KG1 (cell line): Measurements from ENCODE around the gene NDNF.

Experiments used
- DNase-seq: peaks from one replicate; lab custom pipeline; 2025; lab: John Stamatoyannopoulos, UW

The NDNF gene, protein sequence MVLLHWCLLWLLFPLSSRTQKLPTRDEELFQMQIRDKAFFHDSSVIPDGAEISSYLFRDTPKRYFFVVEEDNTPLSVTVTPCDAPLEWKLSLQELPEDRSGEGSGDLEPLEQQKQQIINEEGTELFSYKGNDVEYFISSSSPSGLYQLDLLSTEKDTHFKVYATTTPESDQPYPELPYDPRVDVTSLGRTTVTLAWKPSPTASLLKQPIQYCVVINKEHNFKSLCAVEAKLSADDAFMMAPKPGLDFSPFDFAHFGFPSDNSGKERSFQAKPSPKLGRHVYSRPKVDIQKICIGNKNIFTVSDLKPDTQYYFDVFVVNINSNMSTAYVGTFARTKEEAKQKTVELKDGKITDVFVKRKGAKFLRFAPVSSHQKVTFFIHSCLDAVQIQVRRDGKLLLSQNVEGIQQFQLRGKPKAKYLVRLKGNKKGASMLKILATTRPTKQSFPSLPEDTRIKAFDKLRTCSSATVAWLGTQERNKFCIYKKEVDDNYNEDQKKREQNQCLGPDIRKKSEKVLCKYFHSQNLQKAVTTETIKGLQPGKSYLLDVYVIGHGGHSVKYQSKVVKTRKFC

GRCh38 chr4:121072224-121073003 is at the start of gene NDNF:
Gene NDNF (minus strand): TSS chr4:121072535. CDS start chr4:121045837, 26,698 bp downstream.
- DNase-seq = no peak

DNA sequence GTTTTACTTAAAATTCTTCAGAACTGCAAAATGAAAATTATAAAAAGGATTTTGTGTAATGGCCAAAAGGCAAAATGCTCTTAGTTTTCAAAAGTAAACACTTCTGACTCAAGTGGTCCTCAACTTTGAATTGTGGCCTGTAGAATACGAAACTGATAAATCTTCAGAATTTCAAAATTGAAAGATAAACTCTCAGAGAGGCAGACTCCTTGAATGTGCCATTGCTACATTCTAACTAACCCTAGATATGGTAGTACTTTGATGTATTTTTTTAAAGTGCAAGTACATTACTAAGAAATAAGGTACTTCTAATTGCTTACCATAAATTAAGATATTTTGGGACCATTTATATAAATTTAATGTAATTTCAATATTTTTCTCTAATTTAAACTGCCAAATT is 47.4 kb upstream of the NDNF start:
- DNase-seq = no peak

DNA sequence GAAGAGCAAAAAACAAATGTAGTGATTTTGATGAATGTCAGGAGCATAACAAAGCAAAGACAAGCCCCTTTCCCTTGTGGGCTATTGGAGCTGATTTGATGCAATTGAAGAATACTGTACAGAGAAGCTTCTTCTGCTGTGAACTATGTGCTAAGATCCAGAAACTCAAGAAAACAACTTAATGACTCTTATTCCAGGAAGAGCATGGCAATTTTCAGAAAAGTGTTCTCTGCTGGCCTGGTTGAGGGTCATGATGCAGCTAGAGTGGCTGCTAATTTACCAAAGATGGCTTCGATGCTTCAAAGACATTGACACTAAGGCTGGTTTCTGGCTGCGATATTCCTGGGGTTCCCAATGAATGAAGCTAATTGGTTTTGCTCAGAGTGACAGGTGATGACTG is 46.0 kb upstream of the NDNF start:
- DNase-seq = no peak

GRCh38 chr4:121114756-121115155 is 42.4 kb upstream of the NDNF start:
- no peak for DNase-seq

DNA sequence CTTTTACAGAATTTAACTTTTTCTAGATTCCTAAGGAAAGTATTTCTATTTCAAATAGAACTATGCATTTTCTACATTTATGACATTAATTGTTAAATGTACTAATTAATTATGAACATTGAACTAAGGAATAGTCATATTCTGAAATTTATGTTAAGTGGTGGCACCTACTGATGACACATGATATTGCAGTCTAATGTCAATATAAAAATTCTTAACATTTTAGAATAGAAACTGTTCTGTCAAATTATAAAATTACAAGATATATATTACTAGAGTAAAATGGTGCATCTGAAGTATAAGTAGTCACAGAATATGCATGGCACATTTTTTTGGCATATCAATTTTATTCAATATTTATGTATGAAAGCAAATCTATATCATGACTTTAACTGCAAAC is 40.2 kb upstream of the NDNF start:
- DNase-seq = no peak

DNA sequence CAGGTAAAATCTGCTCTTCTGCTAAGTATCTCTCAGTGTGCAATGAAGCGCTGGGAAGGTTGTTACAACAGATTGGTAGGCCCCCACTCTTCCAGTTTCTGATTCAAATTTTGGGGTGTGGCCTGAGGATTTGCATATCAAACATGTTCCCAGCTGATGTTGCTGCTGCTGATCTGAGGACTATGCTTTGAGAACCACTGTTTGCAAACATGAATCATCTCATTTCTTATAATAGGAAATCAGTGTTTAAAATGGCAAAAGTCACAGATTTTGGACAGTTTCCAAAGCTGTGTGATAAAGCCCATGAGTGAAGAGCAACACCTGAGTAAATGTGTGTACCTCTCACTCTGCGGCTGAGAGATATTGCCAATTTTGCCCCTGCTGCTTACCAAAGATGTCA is 36.2 kb upstream of the NDNF start:
- DNase-seq = no peak

DNA sequence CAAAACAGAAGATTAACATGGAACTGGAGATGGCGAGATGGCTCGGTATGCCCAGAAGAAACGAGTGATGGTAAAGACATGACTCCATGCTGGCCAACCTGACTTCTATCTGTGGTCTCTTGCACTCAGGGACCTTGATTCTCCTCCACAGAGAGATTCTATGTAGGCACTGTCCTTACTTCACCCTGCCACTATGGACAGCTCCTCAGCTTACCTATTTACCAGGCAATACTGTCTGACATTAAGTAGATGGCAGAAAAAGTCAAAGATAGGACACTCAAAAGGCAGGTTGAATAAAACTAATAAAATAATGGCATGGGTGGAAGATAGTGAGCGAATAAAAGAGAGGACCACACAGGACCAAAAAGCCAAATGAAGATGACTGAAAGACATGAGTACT is 35.2 kb upstream of the NDNF start:
- DNase-seq = no peak

DNA sequence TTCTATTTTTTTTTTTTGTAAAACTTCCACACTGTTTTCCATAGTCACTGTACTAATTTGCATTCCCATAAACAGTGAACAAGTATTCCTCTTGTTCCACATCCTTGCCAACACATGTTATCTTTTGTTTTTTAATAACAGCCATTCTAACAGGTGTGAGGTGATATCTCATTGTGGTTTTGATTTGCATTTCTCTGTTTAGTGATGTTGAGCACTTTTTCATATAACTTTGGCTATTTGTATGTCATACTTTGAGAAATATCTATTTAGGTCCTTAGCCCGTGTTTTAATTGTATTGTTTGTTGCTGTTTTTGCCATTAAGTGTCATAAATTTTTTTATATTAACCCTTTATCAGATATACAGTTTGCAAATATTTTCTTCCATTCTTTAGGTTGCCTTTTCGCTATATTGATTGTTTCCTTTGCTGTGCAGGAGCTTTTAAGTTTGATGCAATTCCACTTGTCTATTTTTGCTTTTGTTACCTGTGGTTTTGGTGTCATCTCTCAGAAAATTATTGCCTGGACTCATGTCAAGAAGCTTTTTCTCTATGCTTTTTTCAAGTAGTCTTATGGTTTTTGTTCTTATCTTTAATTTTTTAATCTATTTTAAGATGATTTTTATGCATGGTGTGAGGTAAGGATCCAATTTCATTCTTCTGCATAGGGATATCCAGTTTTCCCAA is 27.9 kb upstream of the NDNF start:
- DNase-seq = no peak

- DNase-seq = no peak
Observed at GRCh38 chr4:121098266-121098665, 25.9 kb upstream of the NDNF start.

- DNase-seq = no peak
Observed at GRCh38 chr4:121096629-121097028, 24.3 kb upstream of the NDNF start.

DNA sequence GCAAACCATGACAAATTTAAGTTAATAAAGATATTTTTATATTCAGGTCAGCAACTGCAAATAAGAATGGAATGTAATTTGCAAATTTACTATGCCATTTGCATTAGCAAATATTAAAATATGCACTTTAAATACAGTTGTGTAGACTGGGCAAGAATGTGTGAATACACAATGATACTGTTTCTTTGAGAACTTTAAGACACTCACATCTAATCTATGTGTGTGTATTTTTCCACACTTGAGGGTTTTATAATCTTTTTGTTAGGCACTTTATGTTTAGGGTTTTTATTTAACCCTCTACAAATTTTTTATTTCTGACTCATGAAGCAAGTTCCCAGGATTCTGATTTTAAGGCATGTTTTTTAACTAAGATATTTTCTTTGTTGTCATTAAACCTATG is 23.9 kb upstream of the NDNF start:
- DNase-seq = no peak

- no peak for DNase-seq
Observed at GRCh38 chr4:121094297-121094966, 22.1 kb upstream of the NDNF start.

DNA sequence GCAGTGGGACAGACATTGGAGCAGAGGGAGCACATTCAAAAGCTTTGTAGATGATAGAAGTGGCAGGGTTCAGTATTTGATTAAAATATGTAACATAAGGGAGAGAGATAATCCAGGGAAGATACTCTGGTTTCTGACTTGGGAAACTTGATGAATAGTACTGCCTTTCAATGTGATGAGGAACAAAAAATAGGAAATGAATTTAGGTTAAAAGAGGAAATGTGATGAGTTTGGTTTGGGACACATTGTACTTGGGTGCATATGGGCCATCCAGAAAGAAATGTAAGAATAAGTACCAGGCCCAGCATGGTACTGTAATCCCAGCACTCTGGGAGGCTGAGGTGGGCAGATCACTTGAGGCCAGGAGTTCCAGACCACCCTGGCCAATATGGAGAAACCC is 20.9 kb upstream of the NDNF start:
- DNase-seq = no peak

DNA sequence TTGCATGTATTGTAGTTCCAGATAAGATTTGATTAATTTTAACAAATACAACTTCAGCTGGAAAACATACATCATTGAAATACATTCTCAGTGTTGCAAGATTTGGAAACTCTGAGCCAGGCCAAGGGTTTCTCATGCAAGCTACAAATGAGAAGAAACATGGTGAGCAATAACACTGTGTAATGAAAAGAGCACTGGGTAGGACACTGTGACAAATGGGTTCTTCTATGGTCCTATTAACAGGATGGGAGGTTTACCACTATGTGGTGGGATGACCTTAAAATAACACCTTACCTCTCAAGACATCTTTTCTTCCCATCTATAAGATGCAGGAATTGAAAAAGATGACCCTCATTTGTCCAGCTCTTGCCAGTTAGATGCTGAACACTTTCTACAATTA is 19.6 kb upstream of the NDNF start:
- no peak for DNase-seq

GRCh38 chr4:121088867-121089266 is 16.5 kb upstream of the NDNF start:
- no peak for DNase-seq

DNA sequence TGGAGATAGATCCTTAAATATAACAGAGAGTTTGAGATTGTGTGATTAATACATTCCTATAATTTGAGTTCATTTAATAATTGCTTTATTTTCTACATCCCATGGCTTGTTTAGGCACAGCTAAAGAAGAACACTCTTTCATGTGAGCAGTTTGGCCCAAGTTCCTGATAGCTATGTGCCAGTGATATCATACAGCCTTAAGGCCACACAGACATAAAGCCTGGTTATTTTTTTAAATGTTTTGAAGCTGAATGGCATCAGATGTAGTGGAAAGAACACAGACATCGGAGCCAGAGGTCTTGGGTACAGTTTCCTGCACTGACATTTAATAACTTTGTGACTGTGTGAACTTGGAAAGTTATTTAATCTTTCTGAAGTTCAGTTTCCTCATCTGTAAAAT is 7.0 kb upstream of the NDNF start:
- DNase-seq = no peak

- DNase-seq = no peak
Observed at GRCh38 chr4:121077496-121077895, 5.2 kb upstream of the NDNF start.

- no peak for DNase-seq
Observed at GRCh38 chr4:121076416-121076815, 4.1 kb upstream of the NDNF start.

GRCh38 chr4:121073672-121074381 is 1.5 kb upstream of the NDNF start:
- DNase-seq = no peak

GRCh38 chr4:121073004-121073435 is 685 bp upstream of the NDNF start:
- no peak for DNase-seq

DNA sequence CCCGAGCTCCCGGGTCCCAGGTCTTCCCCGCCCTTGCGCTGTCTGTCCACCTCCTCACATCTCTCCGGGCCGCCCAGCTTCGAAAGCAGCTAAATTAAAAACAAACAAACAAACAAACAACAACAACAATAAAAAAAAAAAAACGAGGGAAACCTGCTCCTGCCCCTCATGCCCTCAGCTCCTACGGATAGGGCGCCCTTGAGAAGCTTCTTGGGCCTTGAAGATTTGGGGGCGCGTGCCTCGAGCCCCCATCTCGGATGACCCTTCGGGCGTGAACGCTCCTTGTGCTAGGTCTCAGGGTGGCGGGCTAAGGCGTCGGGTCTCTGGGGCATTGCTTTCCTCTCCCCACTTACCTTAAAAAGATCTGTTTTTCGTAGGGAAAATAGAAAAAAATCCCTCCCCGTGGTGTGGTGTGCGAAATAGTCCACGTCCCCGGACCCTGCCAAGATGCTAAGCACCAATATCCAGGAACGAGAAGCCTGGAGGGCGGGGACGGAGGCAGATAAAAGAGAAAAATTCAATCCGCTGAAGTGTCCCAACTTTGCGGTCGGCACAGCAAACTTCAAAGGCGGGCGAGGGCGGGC is 603 bp downstream of the NDNF start:
- DNase-seq = no peak
